CD4-positive, alpha-beta T cell treated with Interleukin-1 beta for 1 hour (primary cell): ENCODE measurements around the gene ARL5B.
A peak's percentile ranks its signal among the peaks of the same experiment; 100 is the strongest.
"Not testable (repeated sequence)": the region's sequence is repeated elsewhere in the genome, so short reads cannot be mapped to it uniquely, and the experiment has no call there.

Experiments
- DNase-seq, 2 donors: peaks; one replicate each; pipeline ENCODE4 v3.0.0-alpha.2; 2020 to 2022

The ARL5B gene

DNA sequence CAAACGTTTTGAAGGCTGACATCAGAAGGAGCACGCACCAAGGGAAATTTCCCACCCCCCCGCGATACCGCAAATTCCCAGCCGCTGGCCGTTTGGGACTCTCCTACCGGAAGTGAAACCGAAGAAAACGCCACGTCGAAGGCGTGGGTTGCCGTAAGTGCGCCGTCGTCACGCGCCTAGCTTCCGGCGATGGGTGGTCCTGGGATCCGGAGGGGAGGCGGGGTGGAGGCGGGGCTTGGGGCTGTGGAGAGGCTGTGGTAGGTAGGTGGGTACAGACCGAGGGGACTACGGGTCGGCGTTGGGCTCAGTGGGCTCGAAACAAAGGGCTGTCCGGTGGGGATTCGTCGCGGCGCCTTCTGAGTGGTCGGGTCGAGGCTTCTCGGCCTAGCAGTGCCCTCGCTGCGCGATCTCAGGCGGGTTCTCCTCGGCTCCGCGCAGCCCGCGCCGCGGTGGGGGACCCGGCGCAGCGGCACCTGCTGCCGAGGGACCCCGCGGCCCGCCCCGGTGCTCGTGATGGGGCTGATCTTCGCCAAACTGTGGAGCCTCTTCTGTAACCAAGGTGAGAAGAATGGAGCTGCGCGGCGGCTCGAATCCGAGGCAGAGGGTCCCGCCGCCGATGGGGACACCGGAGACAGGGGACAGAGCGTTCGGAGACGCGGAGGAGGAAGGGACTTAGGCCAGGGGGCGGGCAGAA lies at the start of gene ARL5B:
ARL5B (plus strand) TSS at position 307 of the 694 bp plus-strand sequence; CDS start at position 514, 207 bp downstream.
- DNase-seq = peak; percentile 96 to 97

DNA sequence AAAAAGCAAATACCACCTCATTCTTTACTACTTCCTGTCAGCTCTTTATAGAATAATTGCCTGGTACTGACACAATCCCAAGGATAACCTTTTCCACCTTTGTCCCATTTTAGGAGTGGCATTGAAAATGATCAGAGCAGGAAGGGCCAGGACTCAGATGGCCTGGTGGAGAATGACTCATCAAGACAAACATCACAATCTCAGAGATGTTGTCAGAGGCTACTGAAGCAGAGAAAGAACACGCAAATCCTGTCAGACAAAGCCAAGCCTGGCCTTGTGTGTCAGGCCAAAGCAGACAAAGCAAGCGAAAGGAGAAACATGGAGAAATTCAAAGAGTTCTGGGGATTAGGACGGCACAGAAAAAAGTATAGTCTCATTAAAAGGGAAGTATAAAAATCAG lies 48.7 kb upstream of the ARL5B start:
- DNase-seq = no peak

GRCh38 chr10:18611168-18611567 lies 48.1 kb upstream of the ARL5B start:
- DNase-seq = no peak

DNA sequence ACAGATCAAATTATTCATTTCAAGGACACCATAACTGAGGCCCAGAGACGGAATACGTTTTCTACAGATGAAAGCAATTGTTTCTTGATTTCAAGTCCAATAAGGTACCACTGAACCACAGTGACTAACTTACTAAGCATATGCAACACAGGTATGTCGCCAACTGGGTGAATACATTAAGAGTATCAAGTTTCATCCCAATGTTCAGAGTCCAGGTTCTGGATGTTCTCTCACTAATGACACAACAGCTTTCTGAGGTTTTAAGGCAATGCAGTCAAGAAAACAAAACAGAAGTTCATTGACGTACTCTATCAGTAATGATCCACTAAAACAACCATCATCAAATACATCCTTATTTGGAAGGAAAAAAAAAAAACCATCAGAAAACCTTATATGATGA lies 43.6 kb upstream of the ARL5B start:
- no peak for DNase-seq

GRCh38 chr10:18616337-18616736 lies 42.9 kb upstream of the ARL5B start:
- DNase-seq = no peak

DNA sequence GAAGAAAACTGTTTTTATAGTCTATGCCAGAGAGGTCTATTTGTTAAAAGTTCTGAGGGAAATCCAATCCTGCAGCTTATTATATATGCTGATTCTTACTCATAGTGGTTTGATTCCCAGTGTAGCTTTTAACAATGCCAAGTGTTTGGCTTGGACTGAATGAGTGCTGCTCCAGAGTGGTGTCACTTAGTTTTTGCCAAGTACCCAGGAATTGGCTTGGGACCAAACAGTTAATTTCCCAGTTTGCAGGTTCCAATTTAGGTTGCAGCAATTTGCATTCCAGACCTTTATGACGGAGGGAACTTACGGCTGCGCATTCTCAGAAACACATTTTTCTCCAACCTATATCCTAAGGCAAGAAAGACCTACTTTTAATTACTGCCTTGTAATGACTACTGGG lies 40.2 kb upstream of the ARL5B start:
- DNase-seq = no peak

GRCh38 chr10:18620856-18621255 lies 38.4 kb upstream of the ARL5B start:
- DNase-seq = no peak

- DNase-seq = not testable (repeated sequence)
These were observed 35.6 kb upstream of the ARL5B start for GRCh38 chr10:18623671-18624070.

DNA sequence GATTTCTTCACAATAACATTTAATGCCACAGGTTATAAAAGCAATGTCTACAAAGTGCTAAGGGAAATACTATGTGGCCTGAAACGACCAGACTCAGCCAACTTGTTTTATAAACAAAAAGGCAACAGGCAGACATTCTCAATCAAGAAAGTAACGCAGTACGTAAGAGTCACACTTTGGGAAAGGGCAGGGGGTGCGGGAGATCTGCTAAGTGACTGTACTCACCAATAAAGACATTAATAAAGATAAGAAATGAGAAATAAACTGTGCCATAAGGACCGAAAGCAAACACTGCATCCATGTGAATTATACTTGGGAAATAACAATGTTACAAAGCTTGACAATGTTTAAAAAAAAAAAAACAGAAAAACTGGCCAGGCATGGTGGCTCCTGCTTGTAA lies 33.3 kb upstream of the ARL5B start:
- DNase-seq = no peak

DNA sequence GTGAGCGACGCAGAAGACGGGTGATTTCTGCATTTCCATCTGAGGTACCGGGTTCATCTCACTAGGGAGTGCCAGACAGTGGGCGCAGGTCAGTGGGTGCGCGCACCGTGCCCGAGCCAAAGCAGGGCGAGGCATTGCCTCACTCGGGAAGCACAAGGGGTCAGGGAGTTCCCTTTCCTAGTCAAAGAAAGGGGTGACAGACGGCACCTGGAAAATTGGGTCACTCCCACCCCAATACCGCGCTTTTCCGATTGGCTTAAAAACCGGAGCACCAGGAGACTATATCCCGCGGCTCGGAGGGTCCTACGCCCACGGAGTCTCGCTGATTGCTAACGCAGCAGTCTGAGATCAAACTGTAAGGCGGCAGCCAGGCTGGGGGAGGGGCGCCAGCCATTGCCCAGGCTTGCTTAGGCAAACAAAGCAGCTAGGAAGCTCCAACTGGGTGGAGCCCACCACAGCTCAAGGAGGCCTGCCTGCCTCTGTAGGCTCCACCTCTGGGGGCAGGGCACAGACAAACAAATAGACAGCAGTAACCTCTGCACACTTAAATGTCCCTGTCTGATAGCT lies 31.7 kb upstream of the ARL5B start:
- peak; percentile 73 to 83 for DNase-seq

- not testable (repeated sequence) for DNase-seq
These were observed 26.7 kb upstream of the ARL5B start for GRCh38 chr10:18632500-18632899.

GRCh38 chr10:18635995-18636394 lies 23.2 kb upstream of the ARL5B start:
- DNase-seq = no peak

GRCh38 chr10:18637400-18637799 lies 21.8 kb upstream of the ARL5B start:
- not testable (repeated sequence) for DNase-seq

DNA sequence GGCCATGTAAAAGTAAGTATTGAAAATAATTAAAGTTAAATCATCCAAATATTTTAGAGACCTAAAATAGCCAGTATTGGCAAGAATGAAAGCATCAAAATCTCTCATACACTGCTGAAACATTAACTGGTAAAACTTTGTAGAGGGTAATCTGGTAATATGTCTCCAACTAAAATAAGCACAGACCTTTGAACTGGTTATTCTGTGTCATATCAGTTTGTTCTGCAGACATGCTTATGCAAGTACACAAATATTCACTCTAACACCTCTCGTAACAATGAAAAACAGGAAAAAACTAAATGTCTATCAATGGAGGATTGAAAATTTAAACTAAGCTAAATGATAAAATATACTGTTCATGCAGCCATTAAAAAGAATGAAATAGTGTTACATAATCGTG lies 19.5 kb upstream of the ARL5B start:
- not testable (repeated sequence) for DNase-seq

GRCh38 chr10:18647151-18647550 lies 12.1 kb upstream of the ARL5B start:
- DNase-seq = no peak

- DNase-seq = no peak
These were observed 11.3 kb upstream of the ARL5B start for GRCh38 chr10:18647945-18648344.

DNA sequence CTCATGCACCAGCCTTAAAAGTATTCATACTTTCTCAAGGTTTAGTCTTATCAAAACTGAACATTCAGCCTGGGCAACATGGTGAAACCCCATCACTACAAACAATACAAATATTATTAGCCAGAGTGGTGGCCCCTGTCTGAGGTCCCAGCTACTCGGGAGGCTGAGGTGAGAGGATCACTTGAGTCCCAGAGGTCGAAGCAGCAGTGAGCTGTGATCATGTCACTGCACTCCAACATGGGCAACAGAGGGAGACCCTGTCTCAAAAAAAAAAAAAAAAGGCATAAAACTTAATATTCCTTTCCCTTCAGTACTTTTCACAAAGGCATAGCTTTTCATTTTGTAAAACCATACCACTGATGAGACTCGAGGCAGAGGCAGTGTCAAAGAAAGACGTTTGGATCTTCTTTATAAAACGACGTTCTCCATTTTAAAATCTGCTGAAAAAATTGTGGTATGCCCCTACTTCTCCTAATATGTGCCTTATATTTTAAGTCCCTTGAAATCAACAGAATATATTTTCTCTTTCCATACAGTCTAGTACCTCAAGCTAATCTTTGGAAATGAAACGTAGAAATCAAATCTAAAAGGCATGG lies 9.8 kb upstream of the ARL5B start:
- DNase-seq = no peak

GRCh38 chr10:18650404-18650997 lies 8.7 kb upstream of the ARL5B start:
- DNase-seq = peak in 1 of 2 donors; percentile 25

DNA sequence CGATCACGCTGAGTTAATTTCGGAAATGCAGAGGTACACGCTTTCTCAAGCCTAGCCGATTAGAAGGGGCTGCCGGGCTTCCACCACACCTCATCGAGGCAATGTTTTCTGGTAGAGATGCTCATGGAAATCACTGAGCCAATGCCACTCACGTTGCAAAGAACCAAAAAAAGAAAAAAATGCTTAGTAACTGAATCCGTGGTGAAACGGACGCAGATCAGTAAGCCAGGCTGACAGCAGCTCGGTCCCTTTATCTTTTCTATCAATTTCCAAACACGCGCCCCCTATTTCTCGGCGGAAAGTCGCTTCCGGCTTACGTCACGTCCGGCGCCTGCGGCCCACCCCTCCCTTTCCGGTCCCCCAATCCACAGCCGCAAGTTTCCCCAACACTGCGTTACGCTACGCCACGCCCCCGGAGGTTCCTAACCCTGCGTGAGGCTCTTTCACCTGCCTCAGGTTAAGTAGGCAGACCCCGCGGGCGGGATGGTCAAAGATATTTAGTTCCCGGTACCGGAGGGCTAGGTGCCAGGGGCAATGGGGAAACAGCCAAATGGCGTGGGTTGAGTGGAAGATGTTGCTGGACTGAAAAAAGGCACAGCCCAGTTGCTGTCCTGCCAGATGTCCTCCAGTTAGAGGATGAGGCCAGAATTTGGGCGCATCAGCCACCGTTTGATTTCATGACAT lies 7.8 kb upstream of the ARL5B start, which contains the start of gene NSUN6:
NSUN6 (minus strand) TSS at position 264 of the 684 bp plus-strand sequence. CDS start 384 bp downstream, outside the sequence.
- peak; percentile 93 to 94 for DNase-seq

DNA sequence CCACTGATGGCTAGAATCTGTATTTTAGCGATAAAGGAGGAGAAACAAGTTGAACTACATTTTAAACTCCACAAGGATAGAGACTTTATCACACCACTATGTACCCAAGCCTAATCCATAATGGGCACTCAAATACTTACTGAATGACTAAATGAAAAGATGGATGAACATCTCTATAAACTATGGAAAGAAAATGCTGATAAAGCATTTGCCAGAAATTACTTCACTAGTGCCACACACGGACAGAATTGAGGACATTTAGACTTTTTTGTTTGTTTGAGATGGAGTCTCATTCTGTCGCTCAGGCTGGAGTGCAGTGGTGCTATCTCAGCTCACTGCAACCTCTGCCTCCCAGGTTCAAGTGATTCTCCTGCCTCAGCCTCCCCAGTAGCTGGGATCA lies 6.1 kb upstream of the ARL5B start:
- no peak for DNase-seq

GRCh38 chr10:18656724-18657123 lies 2.5 kb upstream of the ARL5B start:
- no peak for DNase-seq

- DNase-seq = peak in 1 of 2 donors; percentile 21
These were observed 733 bp upstream of the ARL5B start for GRCh38 chr10:18658271-18659124.
